DOHH2 (cell line): ENCODE data around the gene FAM20C.

Experiments used
- H3F3A ChIP-seq: fragments of 200-600 bp; sonication (generic), shearing (Covaris generic); 2 replicates; pipeline ENCODE4 v1.6.0; 2016; ENCODE audit warnings: antibody characterized with exemption, mild to moderate bottlenecking; ENCODE audit not compliant: control insufficient read depth, insufficient read depth
- H3K27ac ChIP-seq: fragments of 200-600 bp; sonication (generic); 2 replicates; pipeline ENCODE4 v1.5.1; 2014; ENCODE audit warnings: low read depth, mild to moderate bottlenecking, low read length, moderate library complexity
- H3K27me3 ChIP-seq: fragments of 200-600 bp; sonication (generic); 2 replicates; pipeline ENCODE4 v1.6.1; 2014; ENCODE audit warnings: mild to moderate bottlenecking, low read length, mixed read lengths; ENCODE audit not compliant: control insufficient read depth
- H3K36me3 ChIP-seq: fragments of 200-600 bp; sonication (generic); 2 replicates; pipeline ENCODE4 v1.6.1; 2014; ENCODE audit warnings: mild to moderate bottlenecking, low read length, moderate library complexity, mixed read lengths; ENCODE audit not compliant: control insufficient read depth
- H3K4me1 ChIP-seq: fragments of 200-600 bp; sonication (generic); 2 replicates; pipeline ENCODE4 v1.6.1; 2014; ENCODE audit warnings: mild to moderate bottlenecking, low read length, mixed read lengths; ENCODE audit not compliant: control insufficient read depth
- H3K4me2 ChIP-seq: fragments of 200-600 bp; sonication (generic); 2 replicates; pipeline ENCODE4 v1.6.0; 2014; ENCODE audit warnings: mild to moderate bottlenecking, low read length, moderate library complexity
- H3K4me3 ChIP-seq: fragments of 200-600 bp; sonication (generic); 2 replicates; pipeline ENCODE4 v1.5.1; 2014; ENCODE audit warnings: mild to moderate bottlenecking, low read length, mixed read lengths
- H3K79me2 ChIP-seq: fragments of 200-600 bp; sonication (generic); 2 replicates; pipeline ENCODE4 v1.6.1; 2014; ENCODE audit warnings: mild to moderate bottlenecking, low read length, mixed read lengths; ENCODE audit not compliant: control insufficient read depth
- H3K9me2 ChIP-seq: fragments of 200-600 bp; sonication (generic); replicated peaks from 2 replicates; pipeline ENCODE4 v1.6.1; 2014; ENCODE audit warnings: mild to moderate bottlenecking, low read length, mixed read lengths; ENCODE audit not compliant: control insufficient read depth
- H3K9me3 ChIP-seq: fragments of 200-600 bp; sonication (generic); 2 replicates; pipeline ENCODE4 v1.6.1; 2014; ENCODE audit warnings: antibody characterized with exemption, low read length, mixed read lengths; ENCODE audit not compliant: control insufficient read depth, insufficient read depth
- H4K20me1 ChIP-seq: fragments of 200-600 bp; sonication (generic); 2 replicates; pipeline ENCODE4 v1.6.0; 2014; ENCODE audit warnings: low read depth, mild to moderate bottlenecking, antibody characterized with exemption, low read length, moderate library complexity; ENCODE audit not compliant: control insufficient read depth, insufficient read depth
- CTCF ChIP-seq: fragments of 200-600 bp; sonication (generic); IDR thresholded peaks from one replicate; pipeline ENCODE4 v1.5.1; 2014; ENCODE audit warnings: antibody characterized with exemption, mild to moderate bottlenecking, low read depth, low read length; ENCODE audit not compliant: poor library complexity, severe bottlenecking
- EZH2phosphoT487 ChIP-seq: fragments of 200-600 bp; sonication (generic); IDR thresholded peaks from 2 replicates; pipeline ENCODE4 v1.6.1; 2017; ENCODE audit warnings: borderline replicate concordance, mild to moderate bottlenecking, antibody characterized with exemption, low read length, moderate library complexity, mixed read lengths

FAM20C gene

GRCh38 chr7:279821-280220 lies 87.5 kb downstream of the FAM20C start:
- Histone ChIP-seq H3K36me3 (no peaks in the 10 kb centered on the region), H3K27ac (no peak overlapping the region), H3K4me3 (no peak overlapping the region), H4K20me1 (no peaks in the 10 kb centered on the region), H3K9me3 (peaks cover 41% of the 10 kb centered on the region), H3K9me2 (no peaks in the 10 kb centered on the region), H3K4me1 (no peaks in the 10 kb centered on the region), H3K27me3 (no peaks in the 10 kb centered on the region), H3K4me2 (no peak overlapping the region), H3F3A (no peaks in the 10 kb centered on the region), H3K79me2 (no peaks in the 10 kb centered on the region)
- no peak for TF ChIP-seq CTCF
- no peak for TF ChIP-seq EZH2phosphoT487

GRCh38 chr7:280461-280860 lies 88.1 kb downstream of the FAM20C start:
- H3K4me2 ChIP-seq = no peak overlapping the region
- no peaks in the 10 kb centered on the region for H3F3A ChIP-seq
- H3K9me3 ChIP-seq = peaks cover 46% of the 10 kb centered on the region
- H3K4me1 ChIP-seq = no peaks in the 10 kb centered on the region
- H3K79me2 ChIP-seq = no peaks in the 10 kb centered on the region
- H3K27me3 ChIP-seq = no peaks in the 10 kb centered on the region
- no peak overlapping the region for H3K27ac ChIP-seq
- no peak overlapping the region for H3K4me3 ChIP-seq
- TF ChIP-seq CTCF (no peak), EZH2phosphoT487 (no peak)
- no peaks in the 10 kb centered on the region for H3K9me2 ChIP-seq
- no peaks in the 10 kb centered on the region for H4K20me1 ChIP-seq
- H3K36me3 ChIP-seq = no peaks in the 10 kb centered on the region

- no peaks in the 10 kb centered on the region for H3K79me2 ChIP-seq
- TF ChIP-seq EZH2phosphoT487 (no peak), CTCF (no peak)
- no peak overlapping the region for H3K4me2 ChIP-seq
- H4K20me1 ChIP-seq = no peaks in the 10 kb centered on the region
- no peaks in the 10 kb centered on the region for H3K4me1 ChIP-seq
- no peaks in the 10 kb centered on the region for H3F3A ChIP-seq
- peaks cover 35% of the 10 kb centered on the region for H3K9me3 ChIP-seq
- H3K4me3 ChIP-seq = no peak overlapping the region
- no peaks in the 10 kb centered on the region for H3K36me3 ChIP-seq
- H3K27me3 ChIP-seq = no peaks in the 10 kb centered on the region
- H3K27ac ChIP-seq = no peak overlapping the region
- no peaks in the 10 kb centered on the region for H3K9me2 ChIP-seq
Measured at GRCh38 chr7:281637-282036, 89.3 kb downstream of the FAM20C start.

GRCh38 chr7:282621-283020 lies 90.2 kb downstream of the FAM20C start:
- Histone ChIP-seq H4K20me1 (no peaks in the 10 kb centered on the region), H3K4me3 (no peak overlapping the region), H3K9me2 (no peaks in the 10 kb centered on the region), H3K4me1 (no peaks in the 10 kb centered on the region), H3K27ac (no peak overlapping the region), H3K4me2 (no peak overlapping the region), H3K27me3 (no peaks in the 10 kb centered on the region), H3K79me2 (no peaks in the 10 kb centered on the region), H3K9me3 (peaks cover 37% of the 10 kb centered on the region), H3K36me3 (no peaks in the 10 kb centered on the region), H3F3A (no peaks in the 10 kb centered on the region)
- TF ChIP-seq CTCF (no peak), EZH2phosphoT487 (no peak)
